RWPE2 (cell line): ENCODE results near the gene SRXN1.

Experiments used
- ATAC-seq: fragments of 200-7000 bp; cut with Tn5 transposase; 3 replicates; pipeline ENCODE4 v1.9.1; 2021; ENCODE audit warnings: low read depth
- DNase-seq: peaks from one replicate; pipeline ENCODE4 v3.0.0-alpha.2; 2020; ENCODE audit warnings: low spot score
- H3K27ac ChIP-seq: fragments of 450-650 bp; 2 replicates; pipeline ENCODE4 v1.5.1; 2017; ENCODE audit warnings: mild to moderate bottlenecking; ENCODE audit not compliant: poor library complexity, severe bottlenecking
- H3K27me3 ChIP-seq: fragments of 250-450 bp; sonication (Bioruptor Pico); 2 replicates; pipeline ENCODE4 v1.5.1; 2021; ENCODE audit warnings: mild to moderate bottlenecking, moderate library complexity; ENCODE audit not compliant: insufficient read depth, poor library complexity, severe bottlenecking
- H3K36me3 ChIP-seq: fragments of 250-450 bp; sonication (Bioruptor Pico); 2 replicates; pipeline ENCODE4 v1.5.1; 2020; ENCODE audit warnings: low read depth, mild to moderate bottlenecking, moderate library complexity
- H3K4me1 ChIP-seq: fragments of 250-450 bp; sonication (Bioruptor Pico); 2 replicates; pipeline ENCODE4 v1.5.1; 2021; ENCODE audit warnings: mild to moderate bottlenecking, moderate library complexity; ENCODE audit not compliant: insufficient read depth, poor library complexity, severe bottlenecking
- H3K4me3 ChIP-seq: fragments of 250-450 bp; sonication (Bioruptor Pico); 2 replicates; pipeline ENCODE4 v1.5.1; 2021; ENCODE audit warnings: mild to moderate bottlenecking, moderate library complexity; ENCODE audit not compliant: severe bottlenecking
- H3K9me3 ChIP-seq: fragments of 250-450 bp; sonication (Bioruptor Pico); 2 replicates; pipeline ENCODE4 v1.5.1; 2021; ENCODE audit warnings: mild to moderate bottlenecking, moderate library complexity; ENCODE audit not compliant: severe bottlenecking
- CTCF ChIP-seq: fragments of 450-650 bp; IDR thresholded peaks from one replicate; pipeline ENCODE4 v1.5.1; 2017; ENCODE audit warnings: mild to moderate bottlenecking, moderate library complexity; ENCODE audit not compliant: poor library complexity, severe bottlenecking

The SRXN1 gene

GRCh38 chr20:682123-682522, 29.1 kb upstream of the SRXN1 start:
- Histone ChIP-seq H3K27ac (no peak overlapping the region), H3K4me1 (no peaks in the 10 kb centered on the region), H3K9me3 (no peaks in the 10 kb centered on the region), H3K4me3 (no peak overlapping the region), H3K36me3 (no peaks in the 10 kb centered on the region), H3K27me3 (peaks cover 50% of the 10 kb centered on the region)
- ATAC-seq (no peak), DNase-seq (no peak)
- TF ChIP-seq CTCF, result no peak

GRCh38 chr20:680638-681187, 27.7 kb upstream of the SRXN1 start:
- Histone ChIP-seq H3K27me3 (peaks cover 63% of the 10 kb centered on the region), H3K4me1 (no peaks in the 10 kb centered on the region), H3K36me3 (no peaks in the 10 kb centered on the region), H3K9me3 (no peaks in the 10 kb centered on the region), H3K4me3 (no peak overlapping the region), H3K27ac (no peak overlapping the region)
- no peak for TF ChIP-seq CTCF
- DNase-seq (no peak), ATAC-seq (no peak)

GRCh38 chr20:677957-678356, 25.0 kb upstream of the SRXN1 start:
- ATAC-seq (no peak), DNase-seq (no peak)
- Histone ChIP-seq H3K9me3 (no peaks in the 10 kb centered on the region), H3K4me3 (no peak overlapping the region), H3K27me3 (peaks cover 85% of the 10 kb centered on the region), H3K36me3 (no peaks in the 10 kb centered on the region), H3K4me1 (no peaks in the 10 kb centered on the region), H3K27ac (no peak overlapping the region)
- no peak for TF ChIP-seq CTCF

GRCh38 chr20:676967-677366, 24.0 kb upstream of the SRXN1 start:
- Histone ChIP-seq H3K4me3 (no peak overlapping the region), H3K36me3 (no peaks in the 10 kb centered on the region), H3K9me3 (no peaks in the 10 kb centered on the region), H3K27me3 (peaks cover 90% of the 10 kb centered on the region), H3K27ac (no peak overlapping the region), H3K4me1 (no peaks in the 10 kb centered on the region)
- ATAC-seq (no peak), DNase-seq (no peak)
- TF ChIP-seq CTCF, result no peak

GRCh38 chr20:676315-676937, 23.4 kb upstream of the SRXN1 start:
- Histone ChIP-seq H3K36me3 (no peaks in the 10 kb centered on the region), H3K9me3 (no peaks in the 10 kb centered on the region), H3K4me3 (no peak overlapping the region), H3K4me1 (no peaks in the 10 kb centered on the region), H3K27me3 (peaks cover 90% of the 10 kb centered on the region), H3K27ac (no peak overlapping the region)
- DNase-seq (no peak), ATAC-seq (no peak)
- TF ChIP-seq CTCF, result no peak
